BE2C (cell line): ENCODE results near the gene DNM2.

ENCODE experiments used
- DNase-seq: peaks from one replicate; pipeline ENCODE4 v3.0.0-alpha.2; 2020
- H3K27me3 ChIP-seq: fragments of 250-450 bp; sonication (Bioruptor Pico); 2 replicates; pipeline ENCODE4 v1.5.1; 2020; ENCODE audit warnings: mild to moderate bottlenecking
- H3K36me3 ChIP-seq: fragments of 250-450 bp; sonication (Bioruptor Pico); 2 replicates; pipeline ENCODE4 v1.5.1; 2020; ENCODE audit warnings: mild to moderate bottlenecking
- H3K4me1 ChIP-seq: fragments of 250-450 bp; sonication (Bioruptor Pico); 2 replicates; pipeline ENCODE4 v1.5.1; 2020
- H3K4me3 ChIP-seq: 2 replicates; pipeline ENCODE4 v1.5.1; 2011; ENCODE audit warnings: low read depth, low read length
- H3K9me3 ChIP-seq: fragments of 250-450 bp; sonication (Bioruptor Pico); 2 replicates; pipeline ENCODE4 v1.5.1; 2020
- TF ChIP-seq, protein P1 (sequence below): IDR thresholded peaks from 2 replicates; pipeline ENCODE4 v1.5.1; 2012; ENCODE audit warnings: mild to moderate bottlenecking, low read depth, low read length

The DNM2 gene

DNA sequence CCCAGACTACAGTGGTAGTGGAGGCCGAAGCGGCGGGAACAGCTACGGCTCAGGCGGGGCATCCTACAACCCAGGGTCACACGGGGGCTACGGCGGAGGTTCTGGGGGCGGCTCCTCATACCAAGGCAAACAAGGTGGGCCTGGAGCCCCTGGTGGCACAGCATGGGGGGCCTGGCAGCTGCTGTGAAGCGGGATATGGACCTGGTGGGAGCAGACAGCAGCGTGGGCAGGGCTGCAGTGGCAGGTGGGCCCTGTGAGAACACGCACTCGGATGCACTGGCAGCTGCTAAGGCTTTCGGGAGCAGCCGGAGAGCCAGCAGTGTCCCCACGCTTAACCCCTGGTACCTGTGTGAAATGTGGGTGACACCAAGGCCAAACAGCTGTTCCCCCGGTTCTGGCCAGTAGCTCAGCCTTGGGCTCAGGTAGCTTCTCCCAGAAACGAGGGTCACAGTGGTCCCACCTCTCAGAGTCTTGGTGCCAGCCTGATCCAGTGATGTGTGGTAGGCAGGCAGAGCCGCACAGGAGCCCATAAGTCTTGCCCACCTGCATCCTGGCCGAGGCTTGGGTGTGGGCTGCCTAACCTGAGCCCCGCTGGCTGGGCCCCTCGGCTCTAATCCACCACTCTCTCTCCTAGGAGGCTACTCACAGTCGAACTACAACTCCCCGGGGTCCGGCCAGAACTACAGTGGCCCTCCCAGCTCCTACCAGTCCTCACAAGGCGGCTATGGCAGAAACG is 29.2 kb upstream of the DNM2 start:
- TF ChIP-seq, protein P1, sequence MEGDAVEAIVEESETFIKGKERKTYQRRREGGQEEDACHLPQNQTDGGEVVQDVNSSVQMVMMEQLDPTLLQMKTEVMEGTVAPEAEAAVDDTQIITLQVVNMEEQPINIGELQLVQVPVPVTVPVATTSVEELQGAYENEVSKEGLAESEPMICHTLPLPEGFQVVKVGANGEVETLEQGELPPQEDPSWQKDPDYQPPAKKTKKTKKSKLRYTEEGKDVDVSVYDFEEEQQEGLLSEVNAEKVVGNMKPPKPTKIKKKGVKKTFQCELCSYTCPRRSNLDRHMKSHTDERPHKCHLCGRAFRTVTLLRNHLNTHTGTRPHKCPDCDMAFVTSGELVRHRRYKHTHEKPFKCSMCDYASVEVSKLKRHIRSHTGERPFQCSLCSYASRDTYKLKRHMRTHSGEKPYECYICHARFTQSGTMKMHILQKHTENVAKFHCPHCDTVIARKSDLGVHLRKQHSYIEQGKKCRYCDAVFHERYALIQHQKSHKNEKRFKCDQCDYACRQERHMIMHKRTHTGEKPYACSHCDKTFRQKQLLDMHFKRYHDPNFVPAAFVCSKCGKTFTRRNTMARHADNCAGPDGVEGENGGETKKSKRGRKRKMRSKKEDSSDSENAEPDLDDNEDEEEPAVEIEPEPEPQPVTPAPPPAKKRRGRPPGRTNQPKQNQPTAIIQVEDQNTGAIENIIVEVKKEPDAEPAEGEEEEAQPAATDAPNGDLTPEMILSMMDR: no peak
- H3K36me3 ChIP-seq: peaks cover 90% of the 10 kb centered on the region
- DNase-seq: no peak
- H3K9me3 ChIP-seq: no peaks in the 10 kb centered on the region
- no peaks in the 10 kb centered on the region for H3K27me3 ChIP-seq
- H3K4me1 ChIP-seq: no peaks in the 10 kb centered on the region
- H3K4me3 ChIP-seq: no peak overlapping the region

DNA sequence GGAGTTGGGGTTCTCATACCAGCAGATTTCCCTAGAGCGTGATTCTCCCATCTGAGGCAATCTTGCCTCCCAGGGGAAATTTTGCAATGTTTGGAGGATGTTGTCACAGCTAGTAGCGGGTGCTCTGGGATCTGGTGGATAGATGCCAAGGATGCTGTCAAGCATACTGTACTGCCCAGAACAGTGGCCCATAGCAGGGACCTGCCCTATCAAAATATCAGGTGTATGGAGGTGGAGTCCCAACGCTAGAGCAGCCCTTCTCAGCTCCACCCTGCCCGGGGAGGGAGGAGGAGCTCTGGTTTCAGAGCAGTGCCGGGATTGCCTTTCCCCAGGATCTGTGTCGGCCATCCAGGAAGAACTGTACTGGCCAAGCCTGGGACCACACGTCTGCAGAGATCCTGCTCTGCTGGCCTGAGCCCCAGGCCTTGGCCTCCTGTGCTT is 27.5 kb upstream of the DNM2 start:
- no peaks in the 10 kb centered on the region; the same call in 1 of the 2 replicates for H3K4me1 ChIP-seq
- H3K36me3 ChIP-seq: peaks cover 73% of the 10 kb centered on the region
- TF ChIP-seq, protein P1: no peak
- H3K4me3 ChIP-seq: no peak overlapping the region
- no peaks in the 10 kb centered on the region for H3K27me3 ChIP-seq
- no peaks in the 10 kb centered on the region for H3K9me3 ChIP-seq
- DNase-seq: peak; percentile 39

DNA sequence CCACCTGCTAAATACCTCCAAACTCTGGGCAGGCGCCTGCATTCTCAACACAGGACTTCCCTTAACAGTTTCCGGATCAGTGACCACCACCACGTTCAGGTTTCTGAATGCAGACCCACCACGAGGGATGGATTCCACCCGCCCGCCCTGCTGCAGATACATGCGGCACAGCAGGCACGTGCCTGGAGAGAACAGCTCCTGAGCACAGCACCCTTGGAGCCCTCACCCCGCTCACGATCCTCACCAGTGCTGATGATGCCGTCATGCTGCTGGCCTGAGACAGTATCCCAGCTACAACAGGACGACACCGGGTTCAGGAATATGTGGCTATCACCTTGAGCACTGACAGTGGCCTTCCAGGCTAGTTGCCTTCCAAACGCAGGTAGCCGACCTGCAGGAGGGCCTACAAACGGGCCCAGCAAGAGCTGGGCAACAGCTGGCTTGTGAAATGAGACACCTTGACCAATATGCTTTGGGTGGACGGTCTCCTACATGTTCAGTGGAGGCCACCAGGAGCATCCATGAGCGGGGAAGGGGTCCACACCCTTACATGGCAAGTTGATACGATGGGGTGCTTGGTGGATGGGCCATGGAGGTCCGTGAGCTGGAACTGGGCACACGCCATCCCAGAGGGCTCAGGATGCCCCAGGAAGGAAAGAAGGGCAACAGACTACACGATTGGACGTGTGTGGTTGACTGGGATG is 26.5 kb upstream of the DNM2 start:
- no peak for DNase-seq
- TF ChIP-seq, protein P1: no peak
- Histone ChIP-seq H3K36me3 (peaks cover 66% of the 10 kb centered on the region), H3K27me3 (no peaks in the 10 kb centered on the region), H3K4me3 (no peak overlapping the region), H3K9me3 (no peaks in the 10 kb centered on the region), H3K4me1 (no peaks in the 10 kb centered on the region; the same call in 1 of the 2 replicates)

DNA sequence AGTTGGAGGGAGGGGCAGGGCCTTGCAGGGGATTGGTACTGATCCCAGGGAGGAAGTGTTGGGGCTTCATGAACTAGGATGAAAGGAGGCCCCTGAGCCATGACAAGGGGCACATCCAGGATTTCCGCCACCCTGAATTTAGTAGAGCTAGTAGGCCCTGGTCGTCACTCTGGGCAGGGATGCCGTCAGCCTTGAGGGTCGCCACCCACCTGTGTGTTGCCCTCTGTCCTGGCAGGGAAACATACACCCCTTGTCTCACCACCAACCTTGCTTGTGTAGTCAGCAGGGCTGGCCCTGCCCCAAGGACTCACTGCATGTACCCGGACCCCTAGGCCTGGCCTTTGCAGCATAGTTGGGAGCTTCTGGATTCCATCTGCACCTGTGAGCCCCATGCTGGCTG is 26.0 kb upstream of the DNM2 start:
- no peaks in the 10 kb centered on the region; the same call in 1 of the 2 replicates for H3K4me1 ChIP-seq
- DNase-seq: no peak
- TF ChIP-seq, protein P1: no peak
- peaks cover 60% of the 10 kb centered on the region for H3K36me3 ChIP-seq
- H3K27me3 ChIP-seq: no peaks in the 10 kb centered on the region
- H3K4me3 ChIP-seq: no peak overlapping the region
- no peaks in the 10 kb centered on the region for H3K9me3 ChIP-seq

DNA sequence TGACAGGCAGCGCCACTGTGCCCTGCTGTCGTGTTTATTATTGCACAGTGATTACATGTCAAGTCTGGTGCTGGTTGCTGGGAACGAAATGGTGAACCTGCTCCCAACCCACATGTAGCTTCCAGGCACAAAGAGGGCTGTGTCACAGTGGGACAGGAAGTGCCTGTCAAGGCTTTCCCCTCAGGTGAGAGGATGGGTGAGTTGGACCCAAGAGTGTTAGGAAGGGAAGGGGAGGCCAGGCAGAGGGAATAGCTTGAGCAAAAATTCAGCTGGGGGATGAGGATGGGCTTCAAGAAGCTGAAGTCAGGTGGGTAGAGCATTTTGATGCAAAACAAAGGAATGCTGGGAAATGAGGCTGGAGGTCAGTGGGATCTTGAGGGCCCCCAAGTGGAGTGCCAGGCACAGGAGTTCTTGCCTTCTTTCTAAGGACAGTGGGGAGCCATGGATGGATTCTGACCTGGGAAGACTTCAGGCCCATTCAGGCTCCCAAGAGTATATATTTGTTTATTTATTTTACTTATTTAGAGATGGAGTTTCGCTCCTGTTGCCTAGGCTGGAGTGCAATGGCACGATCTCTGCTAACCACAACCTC is 25.1 kb upstream of the DNM2 start:
- no peak for DNase-seq
- Histone ChIP-seq H3K4me1 (no peaks in the 10 kb centered on the region; the same call in 1 of the 2 replicates), H3K36me3 (peaks cover 54% of the 10 kb centered on the region), H3K27me3 (no peaks in the 10 kb centered on the region), H3K9me3 (no peaks in the 10 kb centered on the region), H3K4me3 (no peak overlapping the region)
- TF ChIP-seq, protein P1: no peak
